HEK293 (cell line): Measurements from ENCODE around the gene WDR86.

Experiments used
- CTCF ChIA-PET: fragments of 350-600 bp; formaldehyde crosslinking; extraction: SDS; loops from one replicate; lab custom pipeline; 2021; ENCODE audit warnings: antibody characterized with exemption; lab: Yijun Ruan, JAX
- POLR2A ChIA-PET: fragments of 300-600 bp; formaldehyde crosslinking; extraction: SDS; loops from one replicate; lab custom pipeline; 2020; ENCODE audit warnings: antibody characterized with exemption, inconsistent platforms; lab: Yijun Ruan, JAX
- H3K27ac ChIP-seq: fragments of 200-500 bp; sonication (Bioruptor generic); 2 replicates; pipeline ENCODE4 v1.5.1; 2014; ENCODE audit warnings: low read depth, low read length, control low read depth, inconsistent platforms; ENCODE audit errors: extremely low read depth
- H3K36me3 ChIP-seq, 2 experiments: fragments of 200-500 bp in 1 of 2; sonication (Bioruptor generic) in 1 of 2; 1 replicate in 1 of 2; 2 replicates in 1 of 2; pipeline ENCODE4 v1.5.1; 2014 to 2017; ENCODE audit warnings: inconsistent platforms in 2 of 2, low read length in 2 of 2; ENCODE audit not compliant: control insufficient read depth in 2 of 2, insufficient read depth in 1 of 2
- H3K4me1 ChIP-seq: fragments of 200-500 bp; sonication (Bioruptor generic); 2 replicates; pipeline ENCODE4 v1.5.1; 2014; ENCODE audit warnings: mild to moderate bottlenecking, low read length, inconsistent platforms; ENCODE audit not compliant: control insufficient read depth, insufficient read depth
- H3K4me3 ChIP-seq: 2 replicates; pipeline ENCODE4 v1.5.1; 2011; ENCODE audit warnings: low read depth, mild to moderate bottlenecking, control low read depth, low read length, moderate library complexity
- H3K9me3 ChIP-seq: fragments of 200-500 bp; sonication (Bioruptor generic); 2 replicates; pipeline ENCODE4 v1.5.1; 2014; ENCODE audit warnings: low read depth, low read length, inconsistent platforms; ENCODE audit not compliant: control insufficient read depth, insufficient read depth
- GLIS1 ChIP-seq: fragments of 450-650 bp; formaldehyde crosslinking; IDR thresholded peaks from 2 replicates; pipeline ENCODE4 v1.5.1; 2016; ENCODE audit warnings: missing biosample characterization, missing genetic modification characterization
- IKZF3 ChIP-seq: fragments of 450-650 bp; IDR thresholded peaks from 2 replicates; pipeline ENCODE4 v1.5.0; 2018; ENCODE audit warnings: missing biosample characterization, mild to moderate bottlenecking, missing genetic modification characterization, moderate library complexity
- OSR2 ChIP-seq: fragments of 450-650 bp; formaldehyde crosslinking; IDR thresholded peaks from 2 replicates; pipeline ENCODE4 v1.5.1; 2016; ENCODE audit warnings: missing biosample characterization, missing genetic modification characterization
- PATZ1 ChIP-seq: fragments of 450-650 bp; formaldehyde crosslinking; IDR thresholded peaks from 2 replicates; pipeline ENCODE4 v1.5.1; 2016; ENCODE audit warnings: missing biosample characterization, missing genetic modification characterization
- SETDB1 ChIP-seq: IDR thresholded peaks from one replicate; pipeline ENCODE4 v1.6.1; 2017; ENCODE audit warnings: mild to moderate bottlenecking, low read length, moderate library complexity, mixed read lengths; ENCODE audit not compliant: insufficient read length
- SP7 ChIP-seq: fragments of 450-650 bp; formaldehyde crosslinking; IDR thresholded peaks from 2 replicates; pipeline ENCODE4 v1.5.1; 2016; ENCODE audit warnings: missing biosample characterization, missing genetic modification characterization
- TCF7L2 ChIP-seq: IDR thresholded peaks from 2 replicates; pipeline ENCODE4 v1.6.1; 2011; ENCODE audit warnings: low read depth, mild to moderate bottlenecking, inconsistent platforms, low read length, moderate library complexity, borderline replicate concordance
- TRIM28 ChIP-seq: IDR thresholded peaks from 2 replicates; pipeline ENCODE4 v1.6.1; 2011; ENCODE audit warnings: low read length, control low read depth, borderline replicate concordance
- WT1 ChIP-seq: fragments of 450-650 bp; formaldehyde crosslinking; IDR thresholded peaks from 2 replicates; pipeline ENCODE4 v1.5.1; 2016; ENCODE audit warnings: missing biosample characterization, missing genetic modification characterization
- ZBTB10 ChIP-seq: fragments of 450-650 bp; formaldehyde crosslinking; IDR thresholded peaks from 2 replicates; pipeline ENCODE4 v1.5.1; 2016; ENCODE audit warnings: missing biosample characterization, missing genetic modification characterization
- ZBTB8A ChIP-seq: fragments of 450-650 bp; formaldehyde crosslinking; IDR thresholded peaks from 2 replicates; pipeline ENCODE4 v1.5.1; 2016; ENCODE audit warnings: missing biosample characterization, missing genetic modification characterization
- ZFHX2 ChIP-seq: fragments of 450-650 bp; formaldehyde crosslinking; conservative IDR thresholded peaks from 2 replicates; pipeline ENCODE4 v1.5.1; 2016; ENCODE audit warnings: missing biosample characterization, missing genetic modification characterization
- ZNF146 ChIP-seq: fragments of 450-650 bp; formaldehyde crosslinking; IDR thresholded peaks from 2 replicates; pipeline ENCODE4 v1.5.1; 2016; ENCODE audit warnings: missing biosample characterization, missing genetic modification characterization
- ZNF148 ChIP-seq: fragments of 450-650 bp; formaldehyde crosslinking; IDR thresholded peaks from 2 replicates; pipeline ENCODE4 v1.5.0; 2017; ENCODE audit warnings: missing biosample characterization, missing genetic modification characterization, borderline replicate concordance
- ZNF16 ChIP-seq: fragments of 450-650 bp; formaldehyde crosslinking; IDR thresholded peaks from 2 replicates; pipeline ENCODE4 v1.5.1; 2016; ENCODE audit warnings: low read depth, missing biosample characterization, missing genetic modification characterization
- ZNF175 ChIP-seq: fragments of 450-650 bp; formaldehyde crosslinking; IDR thresholded peaks from 2 replicates; pipeline ENCODE4 v1.5.1; 2016; ENCODE audit warnings: missing biosample characterization, missing genetic modification characterization
- ZNF341 ChIP-seq: fragments of 450-650 bp; formaldehyde crosslinking; IDR thresholded peaks from 2 replicates; pipeline ENCODE4; 2016; ENCODE audit warnings: low read depth, missing biosample characterization, missing genetic modification characterization
- ZNF394 ChIP-seq: fragments of 450-650 bp; formaldehyde crosslinking; IDR thresholded peaks from 2 replicates; pipeline ENCODE4 v1.5.1; 2016; ENCODE audit warnings: missing biosample characterization, missing genetic modification characterization, mild to moderate bottlenecking, moderate library complexity, borderline replicate concordance
- ZNF473 ChIP-seq: fragments of 450-650 bp; formaldehyde crosslinking; IDR thresholded peaks from 2 replicates; pipeline ENCODE4 v1.5.1; 2017; ENCODE audit warnings: missing biosample characterization, missing genetic modification characterization
- ZNF501 ChIP-seq: fragments of 450-650 bp; formaldehyde crosslinking; IDR thresholded peaks from 2 replicates; pipeline ENCODE4 v1.5.1; 2016; ENCODE audit warnings: missing biosample characterization, missing genetic modification characterization
- ZNF510 ChIP-seq: fragments of 450-650 bp; formaldehyde crosslinking; IDR thresholded peaks from 2 replicates; pipeline ENCODE4 v1.5.1; 2018; ENCODE audit warnings: mild to moderate bottlenecking, missing genetic modification characterization, missing biosample characterization; ENCODE audit not compliant: insufficient replicate concordance
- ZNF529 ChIP-seq: fragments of 450-650 bp; formaldehyde crosslinking; IDR thresholded peaks from 2 replicates; pipeline ENCODE4 v1.5.1; 2017; ENCODE audit warnings: missing genetic modification characterization, missing biosample characterization; ENCODE audit not compliant: insufficient replicate concordance
- ZNF600 ChIP-seq: fragments of 450-650 bp; formaldehyde crosslinking; IDR thresholded peaks from 2 replicates; pipeline ENCODE4 v1.5.1; 2016; ENCODE audit warnings: missing biosample characterization, missing genetic modification characterization
- ZNF660 ChIP-seq: fragments of 450-650 bp; IDR thresholded peaks from 2 replicates; pipeline ENCODE4 v1.5.1; 2018; ENCODE audit warnings: missing biosample characterization, mild to moderate bottlenecking, missing genetic modification characterization
- ZNF792 ChIP-seq: fragments of 450-650 bp; formaldehyde crosslinking; IDR thresholded peaks from 2 replicates; pipeline ENCODE4 v1.5.1; 2016; ENCODE audit warnings: missing biosample characterization, missing genetic modification characterization

The WDR86 gene

GRCh38 chr7:151429560-151430331, 19.9 kb upstream of the WDR86 start (continued):
- TF ChIP-seq ZBTB10 (tag by site-specific recombination) (no peak), GLIS1 (peak; percentile 85)

- no peaks in the 10 kb centered on the region for H3K36me3 ChIP-seq
- ChIA-PET POLR2A (no interaction called here), CTCF (interaction anchor here (0.7 kb wide), 1 partner anchor 333 kb away, joined by 3 read pairs; no protein-coding TSS in a partner anchor)
- TF ChIP-seq ZNF394 (no peak), ZNF529 (tag by site-specific recombination) (no peak), ZNF792 (tag by site-specific recombination) (peak; percentile 77; the same call in 1 of the 2 replicates), ZNF473 (tag by site-specific recombination) (no peak), ZNF501 (tag by site-specific recombination) (no peak), SP7 (tag by site-specific recombination) (0 out of 2 replicates have a peak, but pooled peaks have one; percentile 42), ZNF510 (no peak), ZNF146 (no peak), ZNF148 (no peak)
- H3K27ac ChIP-seq, result no peak overlapping the region; the same call in 1 of the 2 replicates
- no peaks in the 10 kb centered on the region for H3K9me3 ChIP-seq
- H3K4me3 ChIP-seq, result no peak overlapping the region
- peaks cover 24% of the 10 kb centered on the region for H3K4me1 ChIP-seq
Observed at GRCh38 chr7:151429237-151429559, 19.4 kb upstream of the WDR86 start.

GRCh38 chr7:151428378-151429236, 18.8 kb upstream of the WDR86 start:
- CTCF ChIA-PET, result no interaction called here
- POLR2A ChIA-PET, result interaction anchor here (0.7 to 1.0 kb wide), 4 partner anchors 31 to 618 kb away, joined by 3 to 5 read pairs (median 4); partner anchors contain the start of gene PRKAG2
- peak overlapping the region; percentile 7; the same call in 1 of the 2 replicates for H3K27ac ChIP-seq
- H3K36me3 ChIP-seq, result no peaks in the 10 kb centered on the region
- no peaks in the 10 kb centered on the region for H3K9me3 ChIP-seq
- H3K4me3 ChIP-seq, result no peak overlapping the region
- peaks cover 24% of the 10 kb centered on the region for H3K4me1 ChIP-seq
- peak; percentile 49; the same call in 1 of the 2 replicates for TF ChIP-seq ZNF600 (tag by site-specific recombination)
- TF ChIP-seq OSR2 (tag by site-specific recombination), result 0 out of 2 replicates have a peak, but pooled peaks have one; percentile 30
- peak; percentile 94 for TF ChIP-seq GLIS1
- TF ChIP-seq TCF7L2, result no peak
- no peak for TF ChIP-seq ZNF175
- no peak for TF ChIP-seq ZBTB8A
- peak; percentile 8; the same call in 1 of the 2 replicates for TF ChIP-seq PATZ1 (tag by site-specific recombination)
- no peak for TF ChIP-seq TRIM28
- TF ChIP-seq WT1, result peak; percentile 92
- TF ChIP-seq IKZF3, result peak; percentile 58; the same call in 1 of the 2 replicates
- TF ChIP-seq ZFHX2 (tag by site-specific recombination), result peak; percentile 61
- TF ChIP-seq ZNF660 (tag by site-specific recombination), result peak; percentile 86
- peak; percentile 92 for TF ChIP-seq SP7 (tag by site-specific recombination)
- no peak for TF ChIP-seq SETDB1
- TF ChIP-seq ZNF16, result no peak
- TF ChIP-seq ZNF341, result peak; percentile 65
